Measurements from ENCODE around the gene RRP9.
"Not testable (repeated sequence)": the region's sequence is repeated elsewhere in the genome, so short reads cannot be mapped to it uniquely, and the experiment has no call there.

RRP9 gene

GRCh38 chr3:51941798-51942602 is at the start of gene RRP9, which contains the start of gene PARP3:
RRP9 (minus strand) TSS chr3:51941904; CDS start chr3:51941867, 37 bp downstream.
PARP3 (plus strand) TSS chr3:51942363; CDS start chr3:51943356, 993 bp downstream.
- DNase-seq: peak; percentile 99

- not testable (repeated sequence) for DNase-seq
These were observed 48.8 kb upstream of the RRP9 start for GRCh38 chr3:51990501-51990971.

- DNase-seq: no peak
These were observed 46.8 kb upstream of the RRP9 start for GRCh38 chr3:51988286-51989146.

GRCh38 chr3:51987568-51987967 is 45.9 kb upstream of the RRP9 start:
- no peak for DNase-seq

- DNase-seq: no peak
These were observed 44.6 kb upstream of the RRP9 start for GRCh38 chr3:51986010-51986947.

GRCh38 chr3:51985063-51985462 is 43.4 kb upstream of the RRP9 start:
- DNase-seq: no peak

GRCh38 chr3:51984269-51984647 is 42.6 kb upstream of the RRP9 start:
- no peak for DNase-seq

GRCh38 chr3:51983578-51984268 is 42.0 kb upstream of the RRP9 start:
- no peak for DNase-seq

GRCh38 chr3:51982838-51983577 is 41.3 kb upstream of the RRP9 start, which contains the start of gene ACY1:
ACY1 (plus strand) TSS chr3:51983535; CDS start chr3:51984065, 530 bp downstream.
- DNase-seq: peak; percentile 37

- no peak for DNase-seq
These were observed 40.7 kb upstream of the RRP9 start for GRCh38 chr3:51982352-51982837.

GRCh38 chr3:51980253-51980652 is 38.5 kb upstream of the RRP9 start:
- no peak for DNase-seq

GRCh38 chr3:51978143-51978502 is 36.4 kb upstream of the RRP9 start:
- no peak for DNase-seq

- DNase-seq: no peak
These were observed 35.9 kb upstream of the RRP9 start for GRCh38 chr3:51977446-51978142.

GRCh38 chr3:51975852-51976549 is 34.3 kb upstream of the RRP9 start:
- DNase-seq: no peak

GRCh38 chr3:51974963-51975851 is 33.5 kb upstream of the RRP9 start, which contains the start of gene ABHD14A:
ABHD14A (plus strand) TSS chr3:51975064; CDS start chr3:51975136, 72 bp downstream.
- no peak for DNase-seq

GRCh38 chr3:51974277-51974962 is 32.7 kb upstream of the RRP9 start:
- no peak for DNase-seq

- DNase-seq: no peak
These were observed 29.6 kb upstream of the RRP9 start for GRCh38 chr3:51971350-51971749.

Measured in NCI-H1048 (cell line).